Smooth muscle cell (in vitro differentiated cells): ENCODE data around the gene DSE. TPM values are rescaled to one million over a fixed set of nuclear protein-coding genes. Genes with fewer than 3 reads are reported as not detected.

Source experiments
- DNase-seq: peaks from one replicate; lab custom pipeline; 2025; ENCODE audit not compliant: unreplicated experiment; lab: John Stamatoyannopoulos, UW
- H2AFZ ChIP-seq: fragments of 200-600 bp; sonication (generic); 2 replicates; pipeline ENCODE4 v1.6.0; 2016; ENCODE audit warnings: antibody characterized with exemption, low read depth, mild to moderate bottlenecking
- H3F3A ChIP-seq: fragments of 200-600 bp; sonication (generic); 2 replicates; pipeline ENCODE4 v1.6.0; 2017; ENCODE audit warnings: antibody characterized with exemption, low read depth
- H3K27ac ChIP-seq: fragments of 200-600 bp; sonication (generic); 2 replicates; pipeline ENCODE4 v1.5.1; 2016; ENCODE audit warnings: low read depth, mild to moderate bottlenecking
- H3K27me3 ChIP-seq: fragments of 200-600 bp; sonication (generic); 2 replicates; pipeline ENCODE4 v1.6.1; 2016; ENCODE audit warnings: low read depth, mild to moderate bottlenecking
- H3K36me3 ChIP-seq: fragments of 200-600 bp; sonication (generic); 2 replicates; pipeline ENCODE4 v1.5.1; 2016; ENCODE audit warnings: low read depth
- H3K4me1 ChIP-seq: fragments of 200-600 bp; sonication (generic); 2 replicates; pipeline ENCODE4 v1.5.1; 2016; ENCODE audit warnings: low read depth
- H3K4me2 ChIP-seq: fragments of 200-600 bp; sonication (generic); 2 replicates; pipeline ENCODE4 v1.6.0; 2016; ENCODE audit warnings: mild to moderate bottlenecking
- H3K4me3 ChIP-seq: fragments of 200-600 bp; sonication (generic); 2 replicates; pipeline ENCODE4 v1.5.1; 2016; ENCODE audit warnings: mild to moderate bottlenecking
- H3K79me2 ChIP-seq: fragments of 200-600 bp; sonication (generic); 2 replicates; pipeline ENCODE4 v1.6.0; 2016; ENCODE audit warnings: low read depth, mild to moderate bottlenecking
- H3K9ac ChIP-seq: fragments of 200-600 bp; sonication (generic); 2 replicates; pipeline ENCODE4 v1.6.0; 2016; ENCODE audit warnings: low read depth
- H3K9me3 ChIP-seq: fragments of 200-600 bp; sonication (generic); replicated peaks from 2 replicates; pipeline ENCODE4 v1.5.1; 2016; ENCODE audit warnings: low read depth
- H4K20me1 ChIP-seq: fragments of 200-600 bp; sonication (generic); 2 replicates; pipeline ENCODE4 v1.6.0; 2016; ENCODE audit warnings: low read depth
- CTCF ChIP-seq: fragments of 200-600 bp; sonication (generic); IDR thresholded peaks from 2 replicates; pipeline ENCODE4 v1.5.1; 2017; ENCODE audit warnings: borderline replicate concordance, mild to moderate bottlenecking, antibody characterized with exemption; ENCODE audit not compliant: insufficient read depth, poor library complexity, severe bottlenecking
- WGBS: methylation state at CpG from one replicate; pipeline ENCODE4 v1.1.7; 2016; ENCODE audit warnings: low lambda C conversion rate; 5-methylcytosine and 5-hydroxymethylcytosine counted together
- polyA plus RNA-seq: library from polyadenylated mRNA; unstranded; fragments of >200 nt; fragmentation: Nextera tagmentation; extraction: Ambion mirVana; gene quantifications from 2 replicates; pipeline ENCODE4 v1.2.1, GENCODE V29; 2016
- total RNA-seq: library from RNA; depleted of rRNA; stranded (reverse); fragments of >200 nt; gene quantifications from 2 replicates; pipeline ENCODE4 v1.2.3, GENCODE V29; 2014

DSE gene
- total and polyA plus RNA-seq, 2 experiments from 2014 or later, result 38.6 to 76.2 TPM

GRCh38 chr6:116373300-116373699 lies 2.6 kb downstream of the DSE start:
- no peak for DNase-seq
- H3F3A ChIP-seq, result no peaks in the 10 kb centered on the region
- H3K27me3 ChIP-seq, result no peaks in the 10 kb centered on the region
- H3K4me1 ChIP-seq, result peaks cover 26% of the 10 kb centered on the region
- H3K27ac ChIP-seq, result peak overlapping the region; percentile 93
- 90% methylated on average over 6 of the region's 6 CpGs for WGBS
- no peaks in the 10 kb centered on the region for H3K9me3 ChIP-seq
- no peak for TF ChIP-seq CTCF
- H4K20me1 ChIP-seq, result peaks cover 61% of the 10 kb centered on the region
- no peaks in the 10 kb centered on the region for H3K36me3 ChIP-seq
- H3K4me3 ChIP-seq, result no peak overlapping the region
- peaks cover 66% of the 10 kb centered on the region for H3K79me2 ChIP-seq
- peak overlapping the region; percentile 96 for H3K4me2 ChIP-seq
- H2AFZ ChIP-seq, result no peak overlapping the region
- no peak overlapping the region for H3K9ac ChIP-seq

DNA sequence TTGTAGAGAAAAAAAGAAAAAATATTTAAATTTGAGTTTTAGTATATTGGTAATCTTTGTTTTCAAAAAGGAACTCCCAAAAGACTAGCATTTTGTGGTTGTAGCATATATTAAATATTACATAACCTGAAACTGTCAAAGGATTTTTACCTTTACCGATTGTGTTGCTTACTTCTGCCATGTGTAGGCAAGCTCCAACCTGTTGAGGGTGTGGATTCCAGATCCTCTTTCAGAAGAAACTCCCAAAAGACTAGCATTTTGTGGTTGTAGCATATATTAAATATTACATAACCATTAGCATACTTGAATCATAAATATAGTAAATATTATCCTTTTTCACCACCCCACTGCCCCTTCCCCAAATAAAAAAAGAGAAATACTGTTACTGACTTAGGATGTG lies 3.2 kb downstream of the DSE start:
- H3K4me2 ChIP-seq, result peak overlapping the region; percentile 96

DNA sequence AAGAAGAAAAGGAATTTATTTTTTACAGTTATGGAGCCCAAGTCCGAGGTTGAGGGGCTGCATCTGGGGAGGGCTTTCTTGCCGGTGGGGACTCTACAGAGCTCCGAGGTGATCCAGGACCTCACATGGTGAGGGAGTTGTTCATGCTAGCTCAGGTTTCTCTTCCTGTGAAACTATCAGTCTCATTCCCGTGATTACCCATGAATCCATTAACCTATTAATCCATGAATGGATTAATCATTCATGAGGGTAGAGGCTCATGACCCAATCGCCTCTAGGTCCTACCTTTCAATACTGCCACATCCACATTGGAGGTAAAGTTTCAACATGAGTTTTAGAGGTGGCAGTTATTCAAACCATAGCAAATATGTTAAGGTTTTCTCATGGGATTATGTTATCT lies 3.8 kb downstream of the DSE start:
- 96% methylated on average over 5 of the region's 5 CpGs for WGBS
- Histone ChIP-seq H3K27me3 (no peaks in the 10 kb centered on the region), H2AFZ (no peak overlapping the region), H3K79me2 (peaks cover 74% of the 10 kb centered on the region), H3K9ac (no peak overlapping the region), H3K4me2 (no peak overlapping the region), H4K20me1 (peaks cover 74% of the 10 kb centered on the region), H3K4me3 (no peak overlapping the region), H3K27ac (peak overlapping the region; percentile 17), H3K9me3 (no peaks in the 10 kb centered on the region), H3K36me3 (no peaks in the 10 kb centered on the region), H3K4me1 (peaks cover 25% of the 10 kb centered on the region), H3F3A (no peaks in the 10 kb centered on the region)
- DNase-seq, result no peak
- no peak for TF ChIP-seq CTCF

More for the DNA sequence above, 3.2 kb downstream of the DSE start:
- 76% methylated on average over 1 of the region's 1 CpG for WGBS
- peaks cover 67% of the 10 kb centered on the region for H4K20me1 ChIP-seq
- no peaks in the 10 kb centered on the region for H3K9me3 ChIP-seq
- H3F3A ChIP-seq, result no peaks in the 10 kb centered on the region
- no peak overlapping the region for H2AFZ ChIP-seq
- no peak overlapping the region for H3K4me3 ChIP-seq
- no peak for DNase-seq
- no peaks in the 10 kb centered on the region for H3K36me3 ChIP-seq
- no peaks in the 10 kb centered on the region for H3K27me3 ChIP-seq
- H3K4me1 ChIP-seq, result peaks cover 26% of the 10 kb centered on the region
- peaks cover 73% of the 10 kb centered on the region for H3K79me2 ChIP-seq
- no peak for TF ChIP-seq CTCF
- H3K27ac ChIP-seq, result peak overlapping the region; percentile 17
- H3K9ac ChIP-seq, result no peak overlapping the region

GRCh38 chr6:116375262-116375661 lies 4.5 kb downstream of the DSE start:
- peaks cover 80% of the 10 kb centered on the region for H4K20me1 ChIP-seq
- no peaks in the 10 kb centered on the region for H3K36me3 ChIP-seq
- no peak overlapping the region for H3K9ac ChIP-seq
- no peak for DNase-seq
- H3K27ac ChIP-seq, result no peak overlapping the region
- H3K9me3 ChIP-seq, result no peaks in the 10 kb centered on the region
- H3K4me1 ChIP-seq, result peaks cover 22% of the 10 kb centered on the region
- H3K79me2 ChIP-seq, result peaks cover 81% of the 10 kb centered on the region
- peak overlapping the region; percentile 64 for H3K4me2 ChIP-seq
- no peaks in the 10 kb centered on the region for H3F3A ChIP-seq
- no peaks in the 10 kb centered on the region for H3K27me3 ChIP-seq
- H3K4me3 ChIP-seq, result no peak overlapping the region
- no peak overlapping the region for H2AFZ ChIP-seq
- WGBS, result 98% methylated on average over 2 of the region's 2 CpGs
- TF ChIP-seq CTCF, result no peak
